Sigmoid colon (tissue), 7 donors: ENCODE measurements around the gene KRT83. TPM values are rescaled to one million over a fixed set of nuclear protein-coding genes. Genes with fewer than 3 reads are reported as not detected.

ENCODE experiments used
- DNase-seq: peaks from one replicate; pipeline ENCODE4 v3.0.0-alpha.2; 2019
- H3K27ac ChIP-seq, 4 donors: fragments of 200-600 bp; sonication (generic); one replicate each; pipeline ENCODE4 v1.5.1; 2016 to 2019; ENCODE audit warnings: mild to moderate bottlenecking in 1 of 4
- H3K27me3 ChIP-seq, 3 donors: fragments of 200-600 bp; sonication (generic); one replicate each; pipeline ENCODE4 v1.5.1; 2019; ENCODE audit warnings: mild to moderate bottlenecking in 1 of 3
- H3K36me3 ChIP-seq, 4 donors: fragments of 200-600 bp; sonication (generic); one replicate each; pipeline ENCODE4 v1.5.1; 2016 to 2019
- H3K4me1 ChIP-seq, 4 donors: fragments of 200-600 bp; sonication (generic); one replicate each; pipeline ENCODE4 v1.5.1; 2017 to 2019
- H3K4me3 ChIP-seq, 4 donors: fragments of 200-600 bp; sonication (generic); one replicate each; pipeline ENCODE4 v1.5.1; 2017 to 2019; ENCODE audit warnings: mild to moderate bottlenecking in 2 of 4, moderate library complexity in 1 of 4
- H3K9me3 ChIP-seq, 4 donors: fragments of 200-600 bp in 3 of 4; sonication (generic) in 3 of 4; one replicate each; pipeline versions ENCODE4 v1.5.1 to v1.6.1; 2013 to 2019
- EP300 ChIP-seq, 4 donors: sonication (generic); formaldehyde crosslinking; IDR thresholded peaks; one replicate each; pipeline ENCODE4 v1.6.1; 2017; ENCODE audit warnings: antibody characterized with exemption in 4 of 4
- POLR2A ChIP-seq, 2 donors: fragments of 450-650 bp; IDR thresholded peaks; one replicate each; pipeline ENCODE4 v1.6.1; 2016; ENCODE audit warnings: antibody characterized with exemption in 2 of 2, mild to moderate bottlenecking in 2 of 2, moderate library complexity in 2 of 2
- POLR2AphosphoS5 ChIP-seq, 4 donors: sonication (generic); formaldehyde crosslinking; IDR thresholded peaks; one replicate each; pipeline ENCODE4 v1.6.1; 2017; ENCODE audit warnings: antibody characterized with exemption in 4 of 4
- WGBS, 2 donors: extraction: QIAGEN DNeasy Blood & Tissue Kit; methylation state at CpG; one replicate each; pipeline ENCODE4 v1.1.7; 2013; 5-methylcytosine and 5-hydroxymethylcytosine counted together
- intact Hi-C: fragments of 100-400 bp; cut with DNase I; formaldehyde crosslinking; loops from one replicate; pipeline ENCODE4 v1.15.1; 2023
- polyA plus RNA-seq, 3 donors: library from polyadenylated mRNA; stranded (reverse); fragments of 200-250 nt; gene quantifications; one replicate each; pipeline ENCODE4 v1.2.3, GENCODE V29; 2013
- total RNA-seq, 4 donors: library from RNA; depleted of rRNA; stranded (reverse); fragments of >200 nt; gene quantifications; one replicate each; pipeline ENCODE4 v1.1.0, GENCODE V29; 2016
- TF ChIP-seq, protein P1 (sequence below), 4 experiments: fragments of 450-650 bp in 3 of 4; fragments of 200-600 bp in 1 of 4; IDR thresholded peaks; one replicate each; pipeline ENCODE4 v1.5.1; 2016 to 2019; ENCODE audit warnings: antibody characterized with exemption in 4 of 4, mild to moderate bottlenecking in 3 of 4, moderate library complexity in 2 of 4
- donor health status: healthy with polysubstance abuse.
- donor health status: Bipolar disorder and iron deficiency.
- donor health status: healthy.

The KRT83 gene
- total and polyA plus RNA-seq, 7 donors = not detected

DNA sequence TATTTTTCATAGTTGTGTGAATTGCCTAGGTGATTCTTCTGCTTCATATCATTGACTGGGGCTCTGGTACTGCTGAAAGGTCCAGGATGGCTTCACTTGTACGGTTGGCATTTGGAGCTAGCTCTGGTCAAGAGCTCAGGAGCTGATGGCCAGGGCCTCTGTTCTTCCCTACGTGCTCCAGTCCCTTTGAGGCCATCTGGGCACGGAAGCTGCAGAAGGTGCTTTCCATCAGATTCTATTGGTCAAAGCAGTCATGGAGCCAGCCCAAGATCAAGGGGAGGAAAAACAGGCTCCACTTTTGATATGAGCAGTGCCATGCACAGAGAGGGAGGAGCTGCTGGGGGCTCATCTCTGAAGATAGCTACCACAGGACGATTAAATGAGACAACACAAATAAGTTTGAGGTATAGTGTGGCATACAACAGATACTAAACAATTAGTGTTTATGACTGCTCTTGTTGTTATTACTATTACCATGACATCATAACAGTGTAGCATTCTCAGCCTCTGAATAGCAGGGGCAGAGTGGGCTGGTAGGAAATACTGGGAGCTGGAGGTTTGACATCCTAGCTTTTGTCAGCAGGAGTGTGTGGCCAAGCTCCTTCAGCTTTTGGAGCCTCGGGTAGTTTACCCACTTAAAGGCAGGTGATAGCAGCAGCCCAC lies 10.4 kb downstream of the KRT83 start:
- Histone ChIP-seq H3K4me1 (peaks cover 0 to 35% (median 24%) of the 10 kb centered on the region in 4 donors), H3K27ac (peak overlapping the region in 1 of 4 donors; percentile 52), H3K4me3 (no peak overlapping the region), H3K9me3 (no peaks in the 10 kb centered on the region), H3K27me3 (peaks cover 0 to 3% (median 0%) of the 10 kb centered on the region in 3 donors), H3K36me3 (no peaks in the 10 kb centered on the region)
- no peak for DNase-seq
- WGBS, 2 donors = 75 to 78% methylated on average over 5 of the region's 5 CpGs
- TF ChIP-seq POLR2A (IDR thresholded peaks at IDR 0.05) (no peak), EP300 (IDR thresholded peaks at IDR 0.05) (no peak), POLR2AphosphoS5 (IDR thresholded peaks at IDR 0.05) (no peak)
- TF ChIP-seq, protein P1, sequence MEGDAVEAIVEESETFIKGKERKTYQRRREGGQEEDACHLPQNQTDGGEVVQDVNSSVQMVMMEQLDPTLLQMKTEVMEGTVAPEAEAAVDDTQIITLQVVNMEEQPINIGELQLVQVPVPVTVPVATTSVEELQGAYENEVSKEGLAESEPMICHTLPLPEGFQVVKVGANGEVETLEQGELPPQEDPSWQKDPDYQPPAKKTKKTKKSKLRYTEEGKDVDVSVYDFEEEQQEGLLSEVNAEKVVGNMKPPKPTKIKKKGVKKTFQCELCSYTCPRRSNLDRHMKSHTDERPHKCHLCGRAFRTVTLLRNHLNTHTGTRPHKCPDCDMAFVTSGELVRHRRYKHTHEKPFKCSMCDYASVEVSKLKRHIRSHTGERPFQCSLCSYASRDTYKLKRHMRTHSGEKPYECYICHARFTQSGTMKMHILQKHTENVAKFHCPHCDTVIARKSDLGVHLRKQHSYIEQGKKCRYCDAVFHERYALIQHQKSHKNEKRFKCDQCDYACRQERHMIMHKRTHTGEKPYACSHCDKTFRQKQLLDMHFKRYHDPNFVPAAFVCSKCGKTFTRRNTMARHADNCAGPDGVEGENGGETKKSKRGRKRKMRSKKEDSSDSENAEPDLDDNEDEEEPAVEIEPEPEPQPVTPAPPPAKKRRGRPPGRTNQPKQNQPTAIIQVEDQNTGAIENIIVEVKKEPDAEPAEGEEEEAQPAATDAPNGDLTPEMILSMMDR (IDR thresholded peaks at IDR 0.05) = no peak
- intact Hi-C loops = no loop called here

DNA sequence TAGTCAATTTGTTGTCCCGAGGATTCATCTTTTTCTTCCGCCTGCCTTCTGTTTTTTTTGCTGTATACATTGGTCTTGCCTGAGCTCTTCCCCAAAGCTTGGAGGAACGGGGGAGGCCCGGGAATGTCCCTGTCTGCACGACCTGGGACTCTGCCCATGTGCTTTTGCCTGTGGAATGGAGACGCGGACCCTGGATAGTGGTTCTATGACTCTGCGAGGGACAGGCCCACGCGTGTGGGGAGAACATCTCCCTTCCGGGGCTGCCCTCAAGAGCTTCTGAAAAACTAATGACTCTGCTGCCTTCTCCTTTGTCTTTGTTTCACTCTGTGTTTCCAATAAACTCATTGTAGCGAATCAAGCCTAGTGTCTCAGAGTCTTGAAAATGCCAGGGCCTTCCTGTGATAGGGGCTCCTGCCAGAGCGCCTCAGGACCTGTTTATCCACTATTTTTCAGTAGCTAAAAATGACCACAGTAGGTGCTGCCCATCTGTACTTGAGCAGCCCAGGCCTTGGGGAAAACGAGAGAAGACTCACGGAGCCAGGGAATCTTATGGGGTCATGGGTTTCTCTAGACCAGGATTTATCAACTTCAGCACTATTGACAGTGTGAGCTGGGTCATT lies 12.3 kb downstream of the KRT83 start:
- intact Hi-C loops = no loop called here
- no peaks in the 10 kb centered on the region for H3K36me3 ChIP-seq
- H3K27ac ChIP-seq = peak overlapping the region in 3 of 4 donors; percentile 62 to 80 (median 63)
- no peaks in the 10 kb centered on the region for H3K27me3 ChIP-seq
- 52 to 56% methylated on average over 15 of the region's 15 CpGs for WGBS, 2 donors
- H3K4me3 ChIP-seq = peak overlapping the region; percentile 34 to 57 (median 52)
- TF ChIP-seq POLR2AphosphoS5 (IDR thresholded peaks at IDR 0.05) (no peak), EP300 (IDR thresholded peaks at IDR 0.05) (no peak), POLR2A (IDR thresholded peaks at IDR 0.05) (no peak)
- TF ChIP-seq, protein P1 (IDR thresholded peaks at IDR 0.05) = no peak
- peaks cover 0 to 35% (median 24%) of the 10 kb centered on the region in 4 donors for H3K4me1 ChIP-seq
- DNase-seq = no peak
- no peaks in the 10 kb centered on the region for H3K9me3 ChIP-seq

DNA sequence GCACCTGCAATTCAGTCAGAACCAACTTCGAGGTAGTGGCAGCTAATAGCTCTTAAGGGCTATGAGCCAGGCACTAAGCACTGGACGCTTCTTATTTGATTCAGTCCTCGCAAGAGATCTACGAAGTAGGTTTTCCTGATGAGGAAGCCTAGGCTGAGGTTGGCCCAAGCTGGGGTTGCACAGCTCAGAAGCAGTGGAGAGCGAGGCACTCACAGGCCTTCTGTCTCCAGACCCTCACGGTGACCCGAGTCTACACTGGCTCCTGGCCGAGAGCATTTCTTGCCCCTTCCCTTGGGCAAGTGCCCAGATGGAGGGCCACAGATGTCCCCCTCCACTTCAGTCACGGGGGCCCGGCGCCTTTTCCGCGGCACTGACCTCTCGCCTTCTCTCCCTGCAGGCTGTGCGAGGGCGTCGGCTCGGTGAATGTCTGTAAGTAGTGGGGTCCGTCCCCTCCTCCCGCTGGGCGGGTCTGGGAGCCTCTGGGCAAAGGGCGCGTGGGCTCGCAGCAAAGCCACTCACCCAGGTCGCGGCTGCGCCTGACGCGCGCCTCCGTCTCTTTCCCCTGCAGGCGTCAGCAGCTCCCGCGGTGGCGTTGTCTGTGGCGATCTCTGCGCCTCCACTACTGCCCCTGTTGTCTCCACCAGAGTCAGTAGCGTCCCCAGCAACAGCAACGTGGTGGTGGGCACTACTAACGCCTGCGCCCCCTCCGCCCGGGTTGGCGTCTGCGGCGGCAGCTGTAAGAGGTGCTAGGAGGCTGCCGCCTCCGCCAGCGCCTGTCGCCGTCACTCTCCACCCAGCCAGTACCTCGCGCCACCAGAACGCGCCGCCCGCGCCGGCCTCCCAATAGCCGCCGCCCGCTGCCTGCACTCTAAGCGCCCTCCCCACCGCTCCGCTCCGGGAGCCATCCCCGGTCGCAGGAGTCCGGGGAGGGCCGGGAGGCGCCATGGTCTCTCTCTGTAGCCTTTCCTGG lies 13.1 kb downstream of the KRT83 start:
- no peaks in the 10 kb centered on the region for H3K36me3 ChIP-seq
- WGBS, 2 donors = 4 to 9% methylated on average over 71 of the region's 71 CpGs
- no peaks in the 10 kb centered on the region for H3K27me3 ChIP-seq
- intact Hi-C loops = no loop called here
- TF ChIP-seq EP300 (IDR thresholded peaks at IDR 0.05) = no peak
- TF ChIP-seq POLR2A (IDR thresholded peaks at IDR 0.05) = peak in 1 of 2 donors; percentile 16
- TF ChIP-seq, protein P1 (IDR thresholded peaks at IDR 0.05) = peak in 2 of 4 experiments; percentile 20 to 34
- TF ChIP-seq POLR2AphosphoS5 (IDR thresholded peaks at IDR 0.05) = peak in 3 of 4 donors; percentile 36 to 61 (median 46)
- H3K4me1 ChIP-seq = peaks cover 0 to 35% (median 24%) of the 10 kb centered on the region in 4 donors
- peak overlapping the region in 3 of 4 donors; percentile 62 to 80 (median 63) for H3K27ac ChIP-seq
- no peaks in the 10 kb centered on the region for H3K9me3 ChIP-seq
- peak; percentile 60 for DNase-seq
- H3K4me3 ChIP-seq = peak overlapping the region; percentile 34 to 57 (median 52)

DNA sequence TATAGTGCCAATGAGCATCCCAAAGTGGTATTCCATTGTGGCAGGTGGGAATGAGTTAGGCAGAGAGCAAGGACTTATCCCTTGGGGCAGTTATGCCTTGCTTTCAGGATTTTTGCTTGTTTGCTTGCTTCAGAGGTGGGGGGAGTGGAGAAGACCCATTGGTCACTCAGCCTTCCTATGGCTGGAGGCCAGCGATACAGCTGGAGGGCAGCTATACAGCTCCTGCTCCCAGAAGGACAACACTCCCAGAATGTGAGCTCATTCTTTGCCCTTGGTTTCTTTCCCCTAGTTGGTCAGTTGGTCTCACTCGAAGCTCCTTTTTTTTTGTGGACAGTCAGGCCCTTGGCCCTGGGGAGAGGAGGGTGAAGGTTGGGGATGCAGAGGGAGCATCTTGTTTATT lies 14.5 kb downstream of the KRT83 start:
- TF ChIP-seq POLR2AphosphoS5 (IDR thresholded peaks at IDR 0.05) (no peak), POLR2A (IDR thresholded peaks at IDR 0.05) (no peak), EP300 (IDR thresholded peaks at IDR 0.05) (no peak)
- TF ChIP-seq, protein P1 (IDR thresholded peaks at IDR 0.05) = no peak
- Histone ChIP-seq H3K27me3 (no peaks in the 10 kb centered on the region), H3K4me3 (no peak overlapping the region), H3K27ac (no peak overlapping the region), H3K9me3 (no peaks in the 10 kb centered on the region), H3K4me1 (peaks cover 0 to 33% (median 23%) of the 10 kb centered on the region in 4 donors), H3K36me3 (no peaks in the 10 kb centered on the region)
- WGBS, 2 donors = 80 to 90% methylated on average over 2 of the region's 2 CpGs
- intact Hi-C loops = no loop called here
- peak; percentile 39 for DNase-seq
